ENCODE results near the gene RPS15. TPM values are rescaled to one million over a fixed set of nuclear protein-coding genes. Genes with fewer than 3 reads are reported as not detected.

Gene RPS15
- total and polyA plus RNA-seq, 2 donors from 2014 or later, result 893 to 1,823 TPM

GRCh38 chr19:1478934-1479707, 40.9 kb downstream of the RPS15 start, which contains the start of gene C19orf25:
C19orf25 (minus strand) TSS chr19:1479215; CDS start chr19:1478903, 312 bp downstream.
- Histone ChIP-seq H3K9me3 (ENCODE audit: control insufficient read depth in 2 of 3, insufficient read depth in 1 of 3, low read length in 3 of 3) (no peaks in the 10 kb centered on the region), H3K27me3 (ENCODE audit: control insufficient read depth, insufficient read depth, low read length) (no peaks in the 10 kb centered on the region), H3K36me3 (ENCODE audit: control insufficient read depth in 2 of 3, insufficient read depth in 3 of 3, low read length in 3 of 3) (peaks cover 0 to 5% (median 0%) of the 10 kb centered on the region in 3 donors), H3K4me3 (ENCODE audit: low read length in 3 of 3) (peak within 1 kb of the TSS; percentile 70 to 81 (median 79)), H3K9ac (ENCODE audit: low read length in 3 of 3) (peak within 1 kb of the TSS; percentile 31 to 58 (median 43)), H3K27ac (ENCODE audit: low read depth in 2 of 2, low read length in 2 of 2) (peak within 1 kb of the TSS; percentile 60 to 63), H3K4me1 (ENCODE audit: control insufficient read depth in 2 of 3, insufficient read depth in 2 of 3, low read depth in 1 of 3, low read length in 3 of 3) (peaks cover 0 to 2% (median 2%) of the 10 kb centered on the region in 3 donors)
- TF ChIP-seq, protein P1, sequence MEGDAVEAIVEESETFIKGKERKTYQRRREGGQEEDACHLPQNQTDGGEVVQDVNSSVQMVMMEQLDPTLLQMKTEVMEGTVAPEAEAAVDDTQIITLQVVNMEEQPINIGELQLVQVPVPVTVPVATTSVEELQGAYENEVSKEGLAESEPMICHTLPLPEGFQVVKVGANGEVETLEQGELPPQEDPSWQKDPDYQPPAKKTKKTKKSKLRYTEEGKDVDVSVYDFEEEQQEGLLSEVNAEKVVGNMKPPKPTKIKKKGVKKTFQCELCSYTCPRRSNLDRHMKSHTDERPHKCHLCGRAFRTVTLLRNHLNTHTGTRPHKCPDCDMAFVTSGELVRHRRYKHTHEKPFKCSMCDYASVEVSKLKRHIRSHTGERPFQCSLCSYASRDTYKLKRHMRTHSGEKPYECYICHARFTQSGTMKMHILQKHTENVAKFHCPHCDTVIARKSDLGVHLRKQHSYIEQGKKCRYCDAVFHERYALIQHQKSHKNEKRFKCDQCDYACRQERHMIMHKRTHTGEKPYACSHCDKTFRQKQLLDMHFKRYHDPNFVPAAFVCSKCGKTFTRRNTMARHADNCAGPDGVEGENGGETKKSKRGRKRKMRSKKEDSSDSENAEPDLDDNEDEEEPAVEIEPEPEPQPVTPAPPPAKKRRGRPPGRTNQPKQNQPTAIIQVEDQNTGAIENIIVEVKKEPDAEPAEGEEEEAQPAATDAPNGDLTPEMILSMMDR (IDR thresholded peaks at IDR 0.05; ENCODE audit: borderline replicate concordance, extremely low read depth, insufficient read depth), result no peak
- intact Hi-C loops (cut with DNase I), result no loop called here
- FAIRE-seq (no peak), DNase-seq (peak; percentile 94 to 98 (median 97))

DNA sequence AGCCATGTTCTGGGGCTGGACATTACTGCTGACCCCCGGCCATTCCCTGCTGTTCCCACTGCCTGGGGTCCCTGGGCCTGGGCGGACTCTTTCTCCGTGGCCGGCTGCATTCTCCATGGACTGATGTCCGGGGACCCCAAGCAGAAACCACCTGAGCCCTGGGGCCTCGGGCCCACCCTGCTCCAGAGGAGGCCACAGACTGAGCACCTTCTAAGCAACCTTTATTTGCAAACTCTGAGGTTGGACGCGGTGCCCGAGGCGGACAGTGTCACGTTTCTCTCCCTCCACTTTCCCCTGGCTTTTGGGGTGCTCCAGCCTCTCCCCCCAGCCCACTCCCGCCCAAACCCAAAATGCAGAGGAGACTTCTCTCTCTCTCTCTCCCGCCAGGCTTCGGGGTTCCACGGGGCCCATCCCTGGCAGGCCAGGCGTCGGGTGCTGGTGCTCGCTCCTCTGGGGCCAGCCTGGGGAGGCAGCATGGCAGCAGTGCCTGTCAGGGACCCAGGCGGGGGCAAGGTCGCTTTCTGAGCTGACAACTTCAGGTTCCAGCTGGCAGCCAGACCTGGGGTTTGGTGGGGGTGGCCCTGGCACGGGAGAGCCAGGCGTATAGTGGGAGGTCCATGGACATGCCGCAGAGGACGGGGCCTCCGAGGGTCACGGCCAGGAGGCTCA, 43.2 kb downstream of the RPS15 start:
- DNase-seq, result peak in 1 of 5 donors; percentile 41
- intact Hi-C loops (cut with DNase I), result no loop called here
- peaks cover 0 to 5% (median 0%) of the 10 kb centered on the region in 3 donors for H3K36me3 ChIP-seq (ENCODE audit: control insufficient read depth in 2 of 3, insufficient read depth in 3 of 3, low read length in 3 of 3)
- peaks cover 0 to 2% (median 2%) of the 10 kb centered on the region in 3 donors for H3K4me1 ChIP-seq (ENCODE audit: control insufficient read depth in 2 of 3, insufficient read depth in 2 of 3, low read depth in 1 of 3, low read length in 3 of 3)
- no peak overlapping the region for H3K9ac ChIP-seq (ENCODE audit: low read length in 3 of 3)
- H3K9me3 ChIP-seq (ENCODE audit: control insufficient read depth in 2 of 3, insufficient read depth in 1 of 3, low read length in 3 of 3), result no peaks in the 10 kb centered on the region
- TF ChIP-seq, protein P1 (IDR thresholded peaks at IDR 0.05; ENCODE audit: borderline replicate concordance, extremely low read depth, insufficient read depth), result no peak
- no peak overlapping the region for H3K27ac ChIP-seq (ENCODE audit: low read depth in 2 of 2, low read length in 2 of 2)
- no peak for FAIRE-seq
- H3K27me3 ChIP-seq (ENCODE audit: control insufficient read depth, insufficient read depth, low read length), result no peaks in the 10 kb centered on the region
- no peak overlapping the region for H3K4me3 ChIP-seq (ENCODE audit: low read length in 3 of 3)

DNA sequence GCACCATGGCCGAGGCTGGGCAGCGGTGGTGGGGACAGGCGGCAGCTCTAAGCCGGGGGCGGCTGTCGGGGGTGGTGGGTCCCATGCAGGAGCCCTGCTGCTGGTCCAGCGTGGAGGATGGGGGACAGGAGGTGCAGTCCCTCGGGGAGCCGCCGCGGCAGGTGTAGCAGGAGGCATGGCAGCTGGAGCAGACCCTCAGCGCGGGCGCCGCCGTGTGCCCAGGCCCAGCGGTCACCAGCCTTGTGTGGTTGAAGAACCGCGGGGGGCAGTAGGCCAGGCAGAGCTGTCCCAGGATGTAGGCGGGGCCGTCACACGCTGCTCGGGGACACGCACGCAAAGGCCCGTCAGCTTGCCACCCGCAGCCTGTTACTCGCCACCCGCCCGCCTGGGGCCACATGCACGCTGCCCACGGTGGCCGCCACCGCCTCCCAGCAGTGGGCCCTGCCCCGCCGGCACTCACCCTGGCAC, 43.7 kb downstream of the RPS15 start:
- Histone ChIP-seq H3K36me3 (ENCODE audit: control insufficient read depth in 2 of 3, insufficient read depth in 3 of 3, low read length in 3 of 3) (peaks cover 0 to 5% (median 0%) of the 10 kb centered on the region in 3 donors), H3K4me3 (ENCODE audit: low read length in 3 of 3) (no peak overlapping the region), H3K9me3 (ENCODE audit: control insufficient read depth in 2 of 3, insufficient read depth in 1 of 3, low read length in 3 of 3) (no peaks in the 10 kb centered on the region), H3K27me3 (ENCODE audit: control insufficient read depth, insufficient read depth, low read length) (no peaks in the 10 kb centered on the region), H3K4me1 (ENCODE audit: control insufficient read depth in 2 of 3, insufficient read depth in 2 of 3, low read depth in 1 of 3, low read length in 3 of 3) (peaks cover 0 to 2% (median 2%) of the 10 kb centered on the region in 3 donors), H3K9ac (ENCODE audit: low read length in 3 of 3) (no peak overlapping the region), H3K27ac (ENCODE audit: low read depth in 2 of 2, low read length in 2 of 2) (no peak overlapping the region)
- intact Hi-C loops (cut with DNase I), result no loop called here
- TF ChIP-seq, protein P1 (IDR thresholded peaks at IDR 0.05; ENCODE audit: borderline replicate concordance, extremely low read depth, insufficient read depth), result no peak
- no peak for FAIRE-seq
- DNase-seq, result peak in 1 of 5 donors; percentile 53
